Endothelial cell of umbilical vein (primary cell): ENCODE measurements around the gene SYT2. TPM values are rescaled to one million over a fixed set of nuclear protein-coding genes. Genes with fewer than 3 reads are reported as not detected.

Experiments used
- BruUV-seq: library from RNA; stranded (reverse); fragments of 400-500 nt; replicated peaks from 2 replicates; lab custom pipeline; 2021; lab: Mats Ljungman, UMichigan
- CTCF ChIA-PET: fragments of 300-600, 350-600 bp; sonication (Branson Sonifier 250); formaldehyde crosslinking; loops from one replicate; lab custom pipeline; 2021; ENCODE audit warnings: antibody characterized with exemption, inconsistent platforms; lab: Charles Lee
- POLR2A ChIA-PET: fragments of 300-600, 350-600 bp; sonication (Branson Sonifier 250); formaldehyde crosslinking; loops from one replicate; lab custom pipeline; 2021; ENCODE audit warnings: antibody characterized with exemption, inconsistent platforms; lab: Charles Lee
- DNase-seq: peaks from one replicate; pipeline ENCODE4 v3.0.0-alpha.2; 2011; ENCODE audit warnings: low read depth, low spot score
- FAIRE-seq: peaks from 2 replicates; lab custom pipeline; 2011; peaks lifted over from hg19 to GRCh38; lab: Jason Lieb, UNC
- H2AFZ ChIP-seq: 2 replicates; pipeline ENCODE4 v1.6.0; 2012; ENCODE audit warnings: low read depth, low read length, control low read depth, inconsistent platforms
- H3K27ac ChIP-seq: 2 replicates; pipeline ENCODE4 v1.5.1; 2011; ENCODE audit warnings: low read depth, mild to moderate bottlenecking, control low read depth, low read length, moderate library complexity; ENCODE audit not compliant: insufficient read depth
- H3K27me3 ChIP-seq, 2 experiments: 2 replicates each; pipeline versions ENCODE4 v1.6.0 to v1.6.1; 2011; ENCODE audit warnings: low read length in 2 of 2, mixed read lengths in 1 of 2; ENCODE audit not compliant: control insufficient read depth in 2 of 2, insufficient read depth in 2 of 2
- H3K36me3 ChIP-seq, 2 experiments: 2 replicates in 1 of 2; 3 replicates in 1 of 2; pipeline ENCODE4 v1.5.1; 2011; ENCODE audit warnings: low read length in 2 of 2, mild to moderate bottlenecking in 1 of 2, moderate library complexity in 1 of 2; ENCODE audit not compliant: control insufficient read depth in 2 of 2, insufficient read depth in 2 of 2; ENCODE audit errors: extremely low read depth in 1 of 2
- H3K4me1 ChIP-seq: 3 replicates; pipeline ENCODE4 v1.5.1; 2011; ENCODE audit warnings: mild to moderate bottlenecking, low read length; ENCODE audit not compliant: control insufficient read depth, insufficient read depth; ENCODE audit errors: extremely low read depth
- H3K4me2 ChIP-seq: 2 replicates; pipeline ENCODE4 v1.6.1; 2011; ENCODE audit warnings: low read length, control low read depth, mixed read lengths; ENCODE audit not compliant: insufficient read depth
- H3K4me3 ChIP-seq, 3 experiments: fragments of 200-600 bp in 1 of 3; sonication (generic), shearing (Covaris generic) in 1 of 3; replicated peaks in 1 of 3; 2 replicates each; pipeline ENCODE4 v1.5.1; 2011 to 2016; ENCODE audit warnings: control low read depth in 3 of 3, low read length in 3 of 3, mild to moderate bottlenecking in 2 of 3, inconsistent platforms in 1 of 3, low read depth in 1 of 3, moderate library complexity in 1 of 3; ENCODE audit not compliant: insufficient read depth in 1 of 3
- H3K79me2 ChIP-seq: 2 replicates; pipeline ENCODE4 v1.6.0; 2012; ENCODE audit warnings: low read length, inconsistent platforms; ENCODE audit not compliant: control insufficient read depth, insufficient read depth
- H3K9ac ChIP-seq: replicated peaks from 2 replicates; pipeline ENCODE3; 2011; ENCODE audit warnings: low read length, control low read depth; ENCODE audit not compliant: insufficient read depth; ENCODE audit errors: extremely low read depth
- H3K9me1 ChIP-seq: replicated peaks from 3 replicates; pipeline ENCODE4 v1.6.0; 2011; ENCODE audit warnings: mild to moderate bottlenecking, low read length; ENCODE audit not compliant: control insufficient read depth, insufficient read depth; ENCODE audit errors: extremely low read depth
- H3K9me3 ChIP-seq: replicated peaks from 2 replicates; pipeline ENCODE4 v1.5.1; 2012; ENCODE audit warnings: low read length, inconsistent platforms; ENCODE audit not compliant: control insufficient read depth, insufficient read depth
- H4K20me1 ChIP-seq: replicated peaks from 2 replicates; pipeline ENCODE3; 2011; ENCODE audit warnings: mild to moderate bottlenecking, low read length; ENCODE audit not compliant: control insufficient read depth, insufficient read depth; ENCODE audit errors: extremely low read depth
- CTCF ChIP-seq, 2 donors: IDR thresholded peaks; 1 replicate in 1 of 2; 2 replicates in 1 of 2; pipeline ENCODE4 v1.5.1; 2011; ENCODE audit warnings: low read length in 2 of 2, mild to moderate bottlenecking in 2 of 2, moderate library complexity in 2 of 2, control low read depth in 1 of 2, inconsistent platforms in 1 of 2, low read depth in 1 of 2; ENCODE audit not compliant: insufficient read depth in 1 of 2; ENCODE audit errors: extremely low read depth in 1 of 2
- GATA2 ChIP-seq: IDR thresholded peaks from 2 replicates; pipeline ENCODE4 v1.7.0; 2011; ENCODE audit warnings: low read depth, mild to moderate bottlenecking, moderate library complexity, mixed read lengths, low read length; ENCODE audit not compliant: insufficient read length, insufficient read depth
- POLR2A ChIP-seq: IDR thresholded peaks from 2 replicates; pipeline ENCODE4 v1.6.1; 2012; ENCODE audit warnings: low read depth, mild to moderate bottlenecking, control low read depth, low read length
- dilution Hi-C: fragments of 300-500 bp; cut with MboI; formaldehyde crosslinking; loops from one replicate; pipeline ENCODE4 v1.15.0; 2019; ENCODE audit warnings: low sequenced_read_pairs; ENCODE audit not compliant: extremely low pct_ligation_motif_present
- intact Hi-C: fragments of 100-400 bp; cut with micrococcal nuclease; formaldehyde crosslinking; loops from one replicate; pipeline ENCODE4 v1.10.0; 2022
- polyA plus RNA-seq, 4 experiments: library from polyadenylated mRNA; depleted of rRNA in 3 of 4; stranded (reverse) in 3 of 4; unstranded in 1 of 4; fragments of >200 nt; gene quantifications; 2 replicates each; pipeline versions ENCODE4 v1.2.1 to v1.2.3, GENCODE V29; 2011 to 2012; ENCODE audit warnings: missing spikeins in 1 of 4
- total RNA-seq: library from RNA; stranded (reverse); gene quantifications from 2 replicates; pipeline ENCODE4 v1.2.3, GENCODE V29; 2021

The SYT2 gene
- total and polyA plus RNA-seq, 2 donors (not counting 3 experiments of a cell fraction or from before 2014, with no cell fraction given), result not detected

GRCh38 chr1:202697038-202697437 lies 13.2 kb downstream of the SYT2 start:
- POLR2A ChIA-PET, result no interaction called here

GRCh38 chr1:202694314-202694713 lies 15.9 kb downstream of the SYT2 start:
- Histone ChIP-seq H3K79me2 (no peaks in the 10 kb centered on the region), H3K36me3 (no peaks in the 10 kb centered on the region), H4K20me1 (no peaks in the 10 kb centered on the region), H3K9ac (no peak overlapping the region), H3K9me1 (no peaks in the 10 kb centered on the region), H2AFZ (no peak overlapping the region), H3K4me1 (no peaks in the 10 kb centered on the region), H3K27me3 (peaks cover 0 to 5% of the 10 kb centered on the region in 2 experiments), H3K9me3 (no peaks in the 10 kb centered on the region), H3K4me2 (no peak overlapping the region), H3K4me3 (no peak overlapping the region), H3K27ac (no peak overlapping the region)
- DNase-seq, result no peak
- intact Hi-C loops (loop anchor here (5.0 kb wide), 1 partner anchor 37 kb away; no protein-coding TSS in a partner anchor), dilution Hi-C loops (no loop called here)
- no TSS peak for BruUV-seq
- TF ChIP-seq GATA2, result no peak
- no peak for TF ChIP-seq POLR2A
- TF ChIP-seq CTCF (IDR thresholded peaks at IDR 0.05; ENCODE audit: extremely low read depth in 1 of 2, insufficient read depth in 1 of 2, low read depth in 1 of 2, low read length in 2 of 2), result no peak
- CTCF ChIA-PET, result no interaction called here
- FAIRE-seq, result no peak
- POLR2A ChIA-PET, result no interaction called here

More at GRCh38 chr1:202697038-202697437, 13.2 kb downstream of the SYT2 start:
- Histone ChIP-seq H3K36me3 (no peaks in the 10 kb centered on the region), H3K4me1 (no peaks in the 10 kb centered on the region), H3K9me1 (no peaks in the 10 kb centered on the region), H2AFZ (no peak overlapping the region), H3K79me2 (no peaks in the 10 kb centered on the region), H3K9ac (no peak overlapping the region), H3K4me2 (no peak overlapping the region), H3K9me3 (no peaks in the 10 kb centered on the region), H3K4me3 (no peak overlapping the region), H4K20me1 (no peaks in the 10 kb centered on the region), H3K27me3 (peaks cover 4 to 5% of the 10 kb centered on the region in 2 experiments), H3K27ac (no peak overlapping the region)
- BruUV-seq, result no TSS peak
- dilution Hi-C loops, result no loop called here
- DNase-seq, result no peak
- intact Hi-C loops, result no loop called here
- CTCF ChIA-PET, result no interaction called here
- FAIRE-seq, result no peak
- TF ChIP-seq POLR2A, result no peak
